Endothelial cell of hepatic sinusoid (primary cell): ENCODE results near the gene TMPRSS11E.
"Not testable (repeated sequence)": the region's sequence is repeated elsewhere in the genome, so short reads cannot be mapped to it uniquely, and the experiment has no call there.

Experiments used
- in situ Hi-C: cut with HindIII; loops from 2 replicates; pipeline ENCODE4 v1.10.0; 2017; ENCODE audit warnings: low sequenced_read_pairs

TMPRSS11E gene

GRCh38 chr4:68447201-68447600 is at the start of gene TMPRSS11E:
TSS of gene TMPRSS11E (plus strand) at chr4:68447463. CDS start at chr4:68447513, 50 bp downstream.
- in situ Hi-C loops: no loop called here

- in situ Hi-C loops: no loop called here
Observed at GRCh38 chr4:68399306-68399705, 48.0 kb upstream of the TMPRSS11E start.

- in situ Hi-C loops: no loop called here
Observed at GRCh38 chr4:68401231-68401630, 46.0 kb upstream of the TMPRSS11E start.

GRCh38 chr4:68404153-68404552 is 43.1 kb upstream of the TMPRSS11E start:
- in situ Hi-C loops: no loop called here

GRCh38 chr4:68405718-68406478 is 41.4 kb upstream of the TMPRSS11E start:
- in situ Hi-C loops: not testable (repeated sequence)

- in situ Hi-C loops: no loop called here
Observed at GRCh38 chr4:68406479-68406859, 40.8 kb upstream of the TMPRSS11E start.

- in situ Hi-C loops: not testable (repeated sequence)
Observed at GRCh38 chr4:68407015-68407867, 40.0 kb upstream of the TMPRSS11E start.

GRCh38 chr4:68407868-68408190 is 39.4 kb upstream of the TMPRSS11E start:
- in situ Hi-C loops: no loop called here

GRCh38 chr4:68410149-68410548 is 37.1 kb upstream of the TMPRSS11E start:
- in situ Hi-C loops: no loop called here

GRCh38 chr4:68410643-68411042 is 36.6 kb upstream of the TMPRSS11E start:
- in situ Hi-C loops: no loop called here

- in situ Hi-C loops: not testable (repeated sequence)
Observed at GRCh38 chr4:68412031-68412430, 35.2 kb upstream of the TMPRSS11E start.

GRCh38 chr4:68416591-68416990 is 30.7 kb upstream of the TMPRSS11E start:
- in situ Hi-C loops: no loop called here

- in situ Hi-C loops: no loop called here
Observed at GRCh38 chr4:68426516-68426915, 20.7 kb upstream of the TMPRSS11E start.

GRCh38 chr4:68430337-68430736 is 16.9 kb upstream of the TMPRSS11E start:
- in situ Hi-C loops: no loop called here

- in situ Hi-C loops: no loop called here
Observed at GRCh38 chr4:68432320-68432719, 14.9 kb upstream of the TMPRSS11E start.

GRCh38 chr4:68433582-68433981 is 13.7 kb upstream of the TMPRSS11E start:
- in situ Hi-C loops: no loop called here

- in situ Hi-C loops: no loop called here
Observed at GRCh38 chr4:68434277-68434676, 13.0 kb upstream of the TMPRSS11E start.

- in situ Hi-C loops: no loop called here
Observed at GRCh38 chr4:68434836-68435235, 12.4 kb upstream of the TMPRSS11E start.

- in situ Hi-C loops: no loop called here
Observed at GRCh38 chr4:68445111-68445510, 2.2 kb upstream of the TMPRSS11E start.

- in situ Hi-C loops: no loop called here
Observed at GRCh38 chr4:68451246-68452211, 4.3 kb downstream of the TMPRSS11E start.

GRCh38 chr4:68460085-68460484 is 12.8 kb downstream of the TMPRSS11E start:
- in situ Hi-C loops: no loop called here
